Gastroesophageal sphincter (tissue), 4 donors: ENCODE data around the gene GABBR1. TPM values are rescaled to one million over a fixed set of nuclear protein-coding genes. Genes with fewer than 3 reads are reported as not detected.

Experiments
- ATAC-seq: fragments of 150-250 bp; one replicate; pipeline ENCODE4 v1.9.1; 2016; ENCODE audit warnings: mild to moderate bottlenecking, moderate library complexity
- H3K27ac ChIP-seq, 4 donors: fragments of 200-600 bp; sonication (generic) in 3 of 4; 1 replicate in 3 of 4; 2 replicates in 1 of 4; pipeline ENCODE4 v1.5.1; 2016 to 2019
- H3K27me3 ChIP-seq: fragments of 200-600 bp; sonication (generic); one replicate; pipeline ENCODE4 v1.5.1; 2019
- H3K36me3 ChIP-seq, 2 donors: fragments of 200-600 bp; sonication (generic); one replicate each; pipeline ENCODE4 v1.5.1; 2019; ENCODE audit warnings: control low read depth in 1 of 2
- H3K4me1 ChIP-seq, 3 donors: fragments of 200-600 bp; sonication (generic); 1 replicate in 2 of 3; 2 replicates in 1 of 3; pipeline ENCODE4 v1.5.1; 2016 to 2019; ENCODE audit warnings: control low read depth in 2 of 3
- H3K4me3 ChIP-seq, 2 donors: fragments of 200-600 bp; sonication (generic); one replicate each; pipeline ENCODE4 v1.5.1; 2019; ENCODE audit warnings: mild to moderate bottlenecking in 1 of 2, moderate library complexity in 1 of 2
- H3K9me3 ChIP-seq, 3 donors: fragments of 200-600 bp; sonication (generic); one replicate each; pipeline ENCODE4 v1.5.1; 2017 to 2019; ENCODE audit warnings: control low read depth in 2 of 3
- EP300 ChIP-seq: sonication (generic); formaldehyde crosslinking; IDR thresholded peaks from one replicate; pipeline ENCODE4 v1.6.1; 2017; ENCODE audit warnings: antibody characterized with exemption, mild to moderate bottlenecking
- POLR2A ChIP-seq, 2 donors: fragments of 450-650 bp; IDR thresholded peaks; one replicate each; pipeline ENCODE4 v1.6.1; 2017; ENCODE audit warnings: antibody characterized with exemption in 2 of 2, mild to moderate bottlenecking in 2 of 2, moderate library complexity in 1 of 2
- POLR2AphosphoS5 ChIP-seq: sonication (generic); formaldehyde crosslinking; IDR thresholded peaks from one replicate; pipeline ENCODE4 v1.6.1; 2017; ENCODE audit warnings: antibody characterized with exemption
- WGBS, 2 donors: methylation state at CpG; one replicate each; pipeline ENCODE4 v1.1.5; 2018; ENCODE audit warnings: low coverage in 1 of 2; 5-methylcytosine and 5-hydroxymethylcytosine counted together
- total RNA-seq, 4 donors: library from RNA; depleted of rRNA; stranded (reverse); fragments of >200 nt; gene quantifications; one replicate each; pipeline ENCODE4 v1.1.0, GENCODE V29; 2016
- TF ChIP-seq, protein P1 (sequence below), 4 experiments: fragments of 200-600 bp in 2 of 4; fragments of 450-650 bp in 2 of 4; sonication (generic) in 1 of 4; IDR thresholded peaks; one replicate each; pipeline ENCODE4 v1.5.1; 2017 to 2019; ENCODE audit warnings: antibody characterized with exemption in 4 of 4, mild to moderate bottlenecking in 2 of 4, moderate library complexity in 2 of 4

Gene GABBR1
- total RNA-seq, 4 donors from 2014 or later, result 17.8 to 90.1 (median 44.8) TPM

DNA sequence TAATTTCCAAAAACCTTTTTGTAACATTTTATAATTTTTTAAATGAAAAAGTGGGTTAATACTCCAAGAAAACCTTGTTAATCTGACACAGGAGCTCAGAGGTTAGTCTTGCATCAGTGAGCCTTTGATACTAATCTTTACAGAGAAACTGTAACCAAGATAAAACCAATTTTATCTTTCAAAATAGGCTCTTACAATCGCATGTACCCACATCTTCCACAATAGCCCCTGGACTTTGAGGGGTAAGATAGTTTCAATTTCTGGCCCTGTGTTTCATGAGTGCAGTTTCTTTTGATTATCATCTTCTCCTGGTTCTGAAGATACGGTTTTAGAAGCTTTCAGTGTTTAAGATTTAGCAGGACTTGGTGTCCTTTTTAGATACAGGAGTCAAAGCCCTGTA, 110.8 kb downstream of the GABBR1 start:
- no peak for ATAC-seq
- Histone ChIP-seq H3K4me1 (no peaks in the 10 kb centered on the region), H3K27me3 (no peaks in the 10 kb centered on the region), H3K9me3 (no peaks in the 10 kb centered on the region), H3K36me3 (no peaks in the 10 kb centered on the region), H3K4me3 (no peak overlapping the region), H3K27ac (no peak overlapping the region)
- 78 to 86% methylated on average over 2 of the region's 2 CpGs for WGBS, 2 donors
- TF ChIP-seq EP300, result no peak
- TF ChIP-seq POLR2AphosphoS5, result no peak
- TF ChIP-seq, protein P1, sequence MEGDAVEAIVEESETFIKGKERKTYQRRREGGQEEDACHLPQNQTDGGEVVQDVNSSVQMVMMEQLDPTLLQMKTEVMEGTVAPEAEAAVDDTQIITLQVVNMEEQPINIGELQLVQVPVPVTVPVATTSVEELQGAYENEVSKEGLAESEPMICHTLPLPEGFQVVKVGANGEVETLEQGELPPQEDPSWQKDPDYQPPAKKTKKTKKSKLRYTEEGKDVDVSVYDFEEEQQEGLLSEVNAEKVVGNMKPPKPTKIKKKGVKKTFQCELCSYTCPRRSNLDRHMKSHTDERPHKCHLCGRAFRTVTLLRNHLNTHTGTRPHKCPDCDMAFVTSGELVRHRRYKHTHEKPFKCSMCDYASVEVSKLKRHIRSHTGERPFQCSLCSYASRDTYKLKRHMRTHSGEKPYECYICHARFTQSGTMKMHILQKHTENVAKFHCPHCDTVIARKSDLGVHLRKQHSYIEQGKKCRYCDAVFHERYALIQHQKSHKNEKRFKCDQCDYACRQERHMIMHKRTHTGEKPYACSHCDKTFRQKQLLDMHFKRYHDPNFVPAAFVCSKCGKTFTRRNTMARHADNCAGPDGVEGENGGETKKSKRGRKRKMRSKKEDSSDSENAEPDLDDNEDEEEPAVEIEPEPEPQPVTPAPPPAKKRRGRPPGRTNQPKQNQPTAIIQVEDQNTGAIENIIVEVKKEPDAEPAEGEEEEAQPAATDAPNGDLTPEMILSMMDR (IDR thresholded peaks at IDR 0.05), result no peak
- no peak for TF ChIP-seq POLR2A (IDR thresholded peaks at IDR 0.05)

DNA sequence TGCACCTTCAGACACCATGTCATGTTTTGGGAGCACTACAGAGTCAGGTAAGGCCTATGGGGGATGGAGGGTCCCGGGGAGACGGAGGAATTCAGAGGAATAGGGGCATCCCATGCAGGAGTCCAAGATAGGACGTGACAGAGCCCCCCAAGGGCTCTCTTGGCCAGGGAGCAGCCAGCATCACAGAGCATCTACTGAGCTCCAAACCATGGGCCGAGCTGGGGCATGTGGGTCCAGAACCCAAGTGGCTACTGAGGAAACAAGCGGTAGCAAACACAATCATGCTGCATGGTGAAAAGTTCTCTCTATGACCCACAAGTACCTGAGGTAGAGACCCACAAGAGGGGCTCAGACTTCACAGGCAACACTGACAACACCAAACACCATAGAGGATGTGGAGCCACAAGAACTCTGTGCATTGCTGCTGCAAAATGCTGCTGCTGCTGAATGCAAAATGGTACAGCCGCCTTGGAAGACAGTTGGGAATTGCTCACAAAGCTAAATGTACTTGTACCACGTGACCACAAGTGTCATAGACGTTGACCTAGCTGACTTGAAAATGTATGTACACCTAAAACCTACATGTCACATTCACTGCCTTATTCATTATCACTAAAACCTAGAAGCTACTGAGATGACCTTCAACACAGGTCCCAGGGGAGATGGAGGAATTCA, 111.8 kb downstream of the GABBR1 start:
- Histone ChIP-seq H3K4me1 (no peaks in the 10 kb centered on the region), H3K27me3 (no peaks in the 10 kb centered on the region), H3K27ac (no peak overlapping the region), H3K9me3 (no peaks in the 10 kb centered on the region), H3K36me3 (no peaks in the 10 kb centered on the region), H3K4me3 (no peak overlapping the region)
- WGBS, 2 donors, result 52 to 61% methylated on average over 4 to 5 of the region's 8 CpGs
- no peak for ATAC-seq
- TF ChIP-seq POLR2A (IDR thresholded peaks at IDR 0.05), result no peak
- TF ChIP-seq EP300, result no peak
- TF ChIP-seq, protein P1 (IDR thresholded peaks at IDR 0.05), result no peak
- TF ChIP-seq POLR2AphosphoS5, result no peak

DNA sequence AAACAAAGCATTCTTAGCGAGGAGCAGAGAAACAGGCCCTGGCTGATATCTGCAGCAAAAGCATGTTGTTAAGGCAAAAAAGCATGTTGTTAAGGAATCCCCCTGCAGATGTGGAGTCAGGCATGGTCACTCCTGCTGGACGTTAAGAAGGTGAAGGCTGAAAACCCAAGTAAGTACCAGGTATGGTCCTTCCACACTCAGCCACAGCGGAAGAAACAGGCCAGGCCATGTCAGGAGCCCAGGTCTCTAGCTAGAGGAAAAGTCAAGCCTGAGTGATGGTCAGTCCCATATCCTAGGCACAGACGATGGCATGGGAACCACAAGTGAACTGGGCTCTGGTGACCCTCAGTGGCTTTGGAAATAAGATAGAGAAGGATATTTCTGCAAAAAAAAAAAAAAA, 112.8 kb downstream of the GABBR1 start:
- no peaks in the 10 kb centered on the region for H3K4me1 ChIP-seq
- H3K27me3 ChIP-seq, result no peaks in the 10 kb centered on the region
- 62 to 88% methylated on average over 3 to 4 of the region's 4 CpGs for WGBS, 2 donors
- no peak for TF ChIP-seq POLR2A (IDR thresholded peaks at IDR 0.05)
- TF ChIP-seq, protein P1 (IDR thresholded peaks at IDR 0.05), result no peak
- no peak for ATAC-seq
- no peak overlapping the region for H3K4me3 ChIP-seq
- H3K27ac ChIP-seq, result no peak overlapping the region
- H3K9me3 ChIP-seq, result no peaks in the 10 kb centered on the region
- H3K36me3 ChIP-seq, result no peaks in the 10 kb centered on the region

DNA sequence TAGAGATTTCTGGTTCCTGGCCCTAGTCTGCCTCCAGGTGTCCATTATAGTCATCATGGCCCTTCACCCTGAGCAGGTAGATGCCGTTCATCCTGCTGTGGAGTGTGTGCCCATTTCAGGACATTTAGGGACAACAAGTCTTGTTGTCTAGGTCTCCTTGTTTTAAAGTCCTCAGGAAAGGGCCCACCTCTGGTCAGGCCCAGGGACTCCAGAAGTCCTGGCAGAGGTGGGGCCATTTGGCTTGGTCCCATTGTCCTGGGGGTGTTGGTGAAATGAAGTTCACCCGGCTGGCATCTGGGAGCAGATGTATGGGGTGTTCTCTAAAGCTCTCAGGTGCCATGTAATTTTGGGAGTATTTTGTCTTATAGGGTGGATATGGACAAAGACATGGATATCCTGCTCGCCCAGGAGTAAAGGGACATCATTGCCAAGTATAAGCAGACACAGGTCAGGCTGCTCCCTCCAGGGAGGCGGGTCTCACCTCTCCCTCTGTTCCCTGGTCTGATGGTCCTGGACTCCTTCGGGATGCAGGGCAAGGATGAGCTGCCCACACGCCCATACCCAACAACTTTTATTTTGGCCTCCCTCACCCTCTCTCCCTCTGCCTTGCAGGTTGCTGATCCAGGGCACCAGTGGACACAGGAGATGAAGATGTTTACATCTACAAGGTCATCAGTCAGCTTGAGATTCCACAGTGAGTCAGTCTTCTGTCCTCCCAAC, 113.5 kb downstream of the GABBR1 start:
- 80 to 88% methylated on average over 3 to 4 of the region's 6 CpGs for WGBS, 2 donors
- H3K36me3 ChIP-seq, result no peaks in the 10 kb centered on the region
- H3K27ac ChIP-seq, result no peak overlapping the region
- no peak overlapping the region for H3K4me3 ChIP-seq
- no peak for TF ChIP-seq POLR2AphosphoS5
- TF ChIP-seq, protein P1 (IDR thresholded peaks at IDR 0.05), result no peak
- TF ChIP-seq EP300, result no peak
- TF ChIP-seq POLR2A (IDR thresholded peaks at IDR 0.05), result no peak
- H3K9me3 ChIP-seq, result no peaks in the 10 kb centered on the region
- no peaks in the 10 kb centered on the region for H3K4me1 ChIP-seq
- no peaks in the 10 kb centered on the region for H3K27me3 ChIP-seq
- no peak for ATAC-seq
